ENCODE measurements around the gene EHD3. TPM values are rescaled to one million over a fixed set of nuclear protein-coding genes. Genes with fewer than 3 reads are reported as not detected.

EHD3 gene
- total RNA-seq, 1 donor from 2014 or later, result 8.0 TPM

- TF ChIP-seq, protein P1, sequence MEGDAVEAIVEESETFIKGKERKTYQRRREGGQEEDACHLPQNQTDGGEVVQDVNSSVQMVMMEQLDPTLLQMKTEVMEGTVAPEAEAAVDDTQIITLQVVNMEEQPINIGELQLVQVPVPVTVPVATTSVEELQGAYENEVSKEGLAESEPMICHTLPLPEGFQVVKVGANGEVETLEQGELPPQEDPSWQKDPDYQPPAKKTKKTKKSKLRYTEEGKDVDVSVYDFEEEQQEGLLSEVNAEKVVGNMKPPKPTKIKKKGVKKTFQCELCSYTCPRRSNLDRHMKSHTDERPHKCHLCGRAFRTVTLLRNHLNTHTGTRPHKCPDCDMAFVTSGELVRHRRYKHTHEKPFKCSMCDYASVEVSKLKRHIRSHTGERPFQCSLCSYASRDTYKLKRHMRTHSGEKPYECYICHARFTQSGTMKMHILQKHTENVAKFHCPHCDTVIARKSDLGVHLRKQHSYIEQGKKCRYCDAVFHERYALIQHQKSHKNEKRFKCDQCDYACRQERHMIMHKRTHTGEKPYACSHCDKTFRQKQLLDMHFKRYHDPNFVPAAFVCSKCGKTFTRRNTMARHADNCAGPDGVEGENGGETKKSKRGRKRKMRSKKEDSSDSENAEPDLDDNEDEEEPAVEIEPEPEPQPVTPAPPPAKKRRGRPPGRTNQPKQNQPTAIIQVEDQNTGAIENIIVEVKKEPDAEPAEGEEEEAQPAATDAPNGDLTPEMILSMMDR (IDR thresholded peaks at IDR 0.05; ENCODE audit: unreplicated experiment), result no peak
- Mint-ChIP-seq H3K27me3 (ENCODE audit: unreplicated experiment) (peaks cover 6% of the 10 kb centered on the region), H3K27ac (ENCODE audit: unreplicated experiment) (peak overlapping the region; percentile 81), H3K4me3 (ENCODE audit: unreplicated experiment) (no peak overlapping the region), H3K9me3 (ENCODE audit: unreplicated experiment) (no peaks in the 10 kb centered on the region), H3K36me3 (ENCODE audit: low read depth, unreplicated experiment) (no peaks in the 10 kb centered on the region), H3K4me1 (ENCODE audit: unreplicated experiment) (no peaks in the 10 kb centered on the region)
- no peak for DNase-seq (ENCODE audit: low spot score)
These were observed 2.7 kb downstream of the EHD3 start for GRCh38 chr2:31236433-31237205.

DNA sequence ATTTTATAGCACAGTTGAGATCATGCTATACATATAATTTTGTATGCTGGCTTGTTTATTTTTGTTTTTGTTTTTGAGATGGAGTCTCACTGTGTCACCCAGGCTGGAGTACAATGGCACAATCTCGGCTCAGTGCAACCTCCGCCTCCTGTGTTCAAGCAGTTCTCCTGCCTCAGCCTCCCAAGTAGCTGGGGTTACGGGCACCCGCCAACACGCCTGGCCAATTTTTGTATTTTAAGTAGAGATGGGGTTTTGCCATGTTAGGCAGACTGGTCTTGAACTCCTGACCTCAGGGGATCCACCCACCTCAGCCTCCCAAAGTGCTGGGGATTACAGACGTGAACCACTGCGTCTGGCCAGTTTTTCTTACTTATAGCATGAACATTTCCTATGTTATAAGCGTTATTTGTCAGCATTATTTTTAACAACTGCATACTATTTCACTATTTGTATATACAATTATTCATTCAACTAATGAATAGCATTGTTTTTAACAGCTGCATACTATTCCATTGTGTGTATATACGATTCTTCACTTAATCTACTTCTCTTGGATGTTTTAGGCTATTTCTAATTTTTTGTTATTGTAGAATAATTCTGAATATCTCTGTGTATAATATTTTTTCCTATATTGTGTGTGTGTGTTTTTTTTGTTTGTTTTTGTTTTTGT is 3.5 kb downstream of the EHD3 start:
- Mint-ChIP-seq H3K9me3 (ENCODE audit: unreplicated experiment) (no peaks in the 10 kb centered on the region), H3K36me3 (ENCODE audit: low read depth, unreplicated experiment) (no peaks in the 10 kb centered on the region), H3K4me3 (ENCODE audit: unreplicated experiment) (no peak overlapping the region), H3K27ac (ENCODE audit: unreplicated experiment) (no peak overlapping the region), H3K27me3 (ENCODE audit: unreplicated experiment) (peaks cover 4% of the 10 kb centered on the region), H3K4me1 (ENCODE audit: unreplicated experiment) (no peaks in the 10 kb centered on the region)
- TF ChIP-seq, protein P1 (IDR thresholded peaks at IDR 0.05; ENCODE audit: unreplicated experiment), result no peak
- no peak for DNase-seq (ENCODE audit: low spot score)

DNA sequence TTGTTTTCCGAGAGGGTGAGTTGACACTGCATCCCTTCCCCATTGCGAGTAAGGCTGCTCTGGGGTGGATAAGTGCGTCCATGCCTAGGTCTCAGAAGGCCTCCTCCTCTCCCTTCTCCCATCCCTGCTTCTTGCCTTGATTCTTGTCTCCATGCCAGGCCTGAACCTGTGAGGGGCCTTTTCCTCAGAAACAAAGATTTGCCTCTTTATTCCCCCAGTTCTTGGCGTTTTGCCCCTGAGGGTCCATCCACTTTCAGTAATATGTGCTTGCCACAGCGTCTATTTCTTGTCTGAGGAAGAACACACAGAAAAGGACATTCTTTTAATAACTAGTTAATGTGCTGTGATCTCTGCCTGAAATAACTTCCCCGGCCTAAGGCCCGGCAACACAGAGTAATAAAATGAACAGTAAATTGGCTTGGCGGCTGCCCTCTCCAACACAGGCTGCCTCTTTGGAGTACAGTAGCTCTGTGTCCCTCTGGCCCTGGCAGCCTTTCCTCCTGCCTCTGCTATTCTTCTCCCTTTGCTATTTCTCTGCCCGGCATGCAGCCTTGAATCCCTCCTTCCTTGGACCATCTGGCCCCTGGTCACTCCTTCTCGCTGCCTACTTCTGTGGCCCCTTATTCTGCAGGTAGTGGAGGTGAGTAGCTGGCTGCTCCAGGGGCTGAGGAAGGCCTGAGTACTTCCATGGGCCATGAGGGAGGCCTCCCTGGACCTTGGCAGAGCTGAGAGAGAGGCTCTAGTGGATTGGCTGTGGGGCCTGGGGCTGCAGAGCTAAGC is 4.4 kb downstream of the EHD3 start:
- no peak overlapping the region for H3K4me3 Mint-ChIP-seq (ENCODE audit: unreplicated experiment)
- H3K9me3 Mint-ChIP-seq (ENCODE audit: unreplicated experiment), result no peaks in the 10 kb centered on the region
- peaks cover 4% of the 10 kb centered on the region for H3K27me3 Mint-ChIP-seq (ENCODE audit: unreplicated experiment)
- no peak overlapping the region for H3K27ac Mint-ChIP-seq (ENCODE audit: unreplicated experiment)
- H3K4me1 Mint-ChIP-seq (ENCODE audit: unreplicated experiment), result no peaks in the 10 kb centered on the region
- no peaks in the 10 kb centered on the region for H3K36me3 Mint-ChIP-seq (ENCODE audit: low read depth, unreplicated experiment)
- no peak for DNase-seq (ENCODE audit: low spot score)
- TF ChIP-seq, protein P1 (IDR thresholded peaks at IDR 0.05; ENCODE audit: unreplicated experiment), result no peak

- no peak for DNase-seq (ENCODE audit: low spot score)
These were observed 5.1 kb downstream of the EHD3 start for GRCh38 chr2:31238906-31239592.

More at GRCh38 chr2:31238906-31239592, 5.1 kb downstream of the EHD3 start:
- Mint-ChIP-seq H3K4me3 (ENCODE audit: unreplicated experiment) (no peak overlapping the region), H3K27ac (ENCODE audit: unreplicated experiment) (no peak overlapping the region), H3K4me1 (ENCODE audit: unreplicated experiment) (no peaks in the 10 kb centered on the region), H3K36me3 (ENCODE audit: low read depth, unreplicated experiment) (no peaks in the 10 kb centered on the region), H3K9me3 (ENCODE audit: unreplicated experiment) (no peaks in the 10 kb centered on the region), H3K27me3 (ENCODE audit: unreplicated experiment) (peaks cover 4% of the 10 kb centered on the region)
- TF ChIP-seq, protein P1 (IDR thresholded peaks at IDR 0.05; ENCODE audit: unreplicated experiment), result no peak

Data from endothelial cell (in vitro differentiated cells).